Heart left ventricle (tissue), 16 donors: ENCODE measurements around the gene PTH2R. TPM values are rescaled to one million over a fixed set of nuclear protein-coding genes. Genes with fewer than 3 reads are reported as not detected.
"Not testable (repeated sequence)": the region's sequence is repeated elsewhere in the genome, so short reads cannot be mapped to it uniquely, and the experiment has no call there.

Experiments used
- ATAC-seq, 4 donors: fragments of 200-7000 bp; cut with Tn5 transposase; one replicate each; pipeline ENCODE4 v1.9.1; 2020 to 2022; ENCODE audit warnings: moderate library complexity in 4 of 4, mild to moderate bottlenecking in 3 of 4, moderate number of reproducible peaks in 1 of 4
- DNase-seq, 5 donors: peaks; one replicate each; pipeline ENCODE4 v3.0.0-alpha.2; 2020
- H3K27ac ChIP-seq, 12 donors: fragments of 200-600 bp; sonication (generic) in 4 of 12; one replicate each; pipeline versions ENCODE4 v1.5.0 to v1.8.0; 2016 to 2022; ENCODE audit warnings: mild to moderate bottlenecking in 2 of 12
- H3K27me3 ChIP-seq, 9 donors: fragments of 200-600 bp; sonication (generic) in 2 of 9; one replicate each; pipeline versions ENCODE4 v1.5.1 to v1.8.0; 2016 to 2022; ENCODE audit warnings: mild to moderate bottlenecking in 3 of 9
- H3K36me3 ChIP-seq, 9 donors: fragments of 200-600 bp; sonication (generic) in 2 of 9; one replicate each; pipeline versions ENCODE4 v1.5.0 to v1.8.0; 2018 to 2022; ENCODE audit warnings: mild to moderate bottlenecking in 2 of 9
- H3K4me1 ChIP-seq, 12 donors: fragments of 200-600 bp; sonication (generic) in 4 of 12; one replicate each; pipeline versions ENCODE4 v1.5.0 to v1.8.0; 2016 to 2022; ENCODE audit warnings: mild to moderate bottlenecking in 3 of 12
- H3K4me3 ChIP-seq, 12 donors: fragments of 200-600 bp; sonication (generic) in 4 of 12; one replicate each; pipeline versions ENCODE4 v1.5.0 to v1.8.0; 2017 to 2022; ENCODE audit warnings: mild to moderate bottlenecking in 9 of 12, moderate library complexity in 4 of 12
- H3K9me3 ChIP-seq, 12 donors: fragments of 200-600 bp; sonication (generic) in 4 of 12; one replicate each; pipeline versions ENCODE4 v1.5.0 to v1.8.0; 2016 to 2022; ENCODE audit warnings: mild to moderate bottlenecking in 1 of 12
- POLR2A ChIP-seq, 2 donors: fragments of 450-650 bp; IDR thresholded peaks; one replicate each; pipeline ENCODE4 v1.6.1; 2017; ENCODE audit warnings: antibody characterized with exemption in 2 of 2, mild to moderate bottlenecking in 2 of 2, moderate library complexity in 2 of 2
- WGBS, 4 donors: extraction: QIAGEN DNeasy Blood & Tissue Kit in 2 of 4; methylation state at CpG; one replicate each; pipeline versions ENCODE4 v1.1.5 to v1.1.7; 2013 to 2018; 5-methylcytosine and 5-hydroxymethylcytosine counted together
- intact Hi-C, 10 donors: fragments of 100-400 bp; cut with DNase I; formaldehyde crosslinking; loops; one replicate each; pipeline versions ENCODE4 v1.11.1 to v1.14.2; 2022
- polyA plus RNA-seq, 2 donors: library from polyadenylated mRNA; stranded (reverse); fragments of 200-250 nt; gene quantifications; one replicate each; pipeline ENCODE4 v1.2.3, GENCODE V29; 2013
- total RNA-seq, 9 donors: library from RNA; depleted of rRNA in 2 of 9; stranded (reverse); fragments of >200 nt in 2 of 9; fragmentation: NEBNext Ultra II Directional in 3 of 9; extraction: Animal tissue kit (Norgen Biotek cat#: 25700) in 3 of 9; gene quantifications; one replicate each; pipeline versions ENCODE4 v1.1.0 to v1.2.4, GENCODE V29; 2016 to 2023
- TF ChIP-seq, protein P1 (sequence below), 12 donors: fragments of 200-600 bp; sonication (generic) in 4 of 12; IDR thresholded peaks; one replicate each; pipeline versions ENCODE4 v1.5.0 to v1.8.0; 2018 to 2022; ENCODE audit warnings: antibody characterized with exemption in 12 of 12, mild to moderate bottlenecking in 5 of 12
- donor health status: ischemic (EF 13 %, LVEDD 7.1; RV severe dilation, severe dysfunction).
- donor health status: healthy with polysubstance abuse.
- donor health status: DM: no; HTN: yes; CAD: no.
- donor health status: DM: no; HTN: no; CAD: no.
- donor health status: ischemic (EF 25% LVEDD 6.9; RV normal size, moderate dysfunction).
- donor health status: ischemic (EF 25% LVEDD 5.7; RV mildly dilated, moderate dysfunction).
- donor health status: healthy.
- donor health status: DM: yes; HTN: yes; CAD: no.
- donor health status: ischemic (EF 35%, LVEDD 5.7; RV mildly dilated, moderate dysfunction).
- donor health status: nonischemic (EF 11% LVEDD 7.7; RV severe dilation, severe dysfunction).
- donor health status: DM: yes; HTN: yes; CAD: no.
- donor health status: PGD.
- donor health status: ischemic (EF 29% LVEDD 5.4; RV normal size, mild dysfunction).
- donor health status: nonischemic (EF 23%, LVEDD 6.1; RV moderate dilation, normal function).

The PTH2R gene
- total and polyA plus RNA-seq, 11 donors: 0.11 to 0.34 TPM; not detected in 9

GRCh38 chr2:208477741-208478140, 71.1 kb downstream of the PTH2R start:
- TF ChIP-seq, protein P1, sequence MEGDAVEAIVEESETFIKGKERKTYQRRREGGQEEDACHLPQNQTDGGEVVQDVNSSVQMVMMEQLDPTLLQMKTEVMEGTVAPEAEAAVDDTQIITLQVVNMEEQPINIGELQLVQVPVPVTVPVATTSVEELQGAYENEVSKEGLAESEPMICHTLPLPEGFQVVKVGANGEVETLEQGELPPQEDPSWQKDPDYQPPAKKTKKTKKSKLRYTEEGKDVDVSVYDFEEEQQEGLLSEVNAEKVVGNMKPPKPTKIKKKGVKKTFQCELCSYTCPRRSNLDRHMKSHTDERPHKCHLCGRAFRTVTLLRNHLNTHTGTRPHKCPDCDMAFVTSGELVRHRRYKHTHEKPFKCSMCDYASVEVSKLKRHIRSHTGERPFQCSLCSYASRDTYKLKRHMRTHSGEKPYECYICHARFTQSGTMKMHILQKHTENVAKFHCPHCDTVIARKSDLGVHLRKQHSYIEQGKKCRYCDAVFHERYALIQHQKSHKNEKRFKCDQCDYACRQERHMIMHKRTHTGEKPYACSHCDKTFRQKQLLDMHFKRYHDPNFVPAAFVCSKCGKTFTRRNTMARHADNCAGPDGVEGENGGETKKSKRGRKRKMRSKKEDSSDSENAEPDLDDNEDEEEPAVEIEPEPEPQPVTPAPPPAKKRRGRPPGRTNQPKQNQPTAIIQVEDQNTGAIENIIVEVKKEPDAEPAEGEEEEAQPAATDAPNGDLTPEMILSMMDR (IDR thresholded peaks at IDR 0.05): no peak
- no peak for TF ChIP-seq POLR2A (IDR thresholded peaks at IDR 0.05)
- H3K9me3 ChIP-seq: peaks cover 0 to 11% (median 0%) of the 10 kb centered on the region in 12 donors

DNA sequence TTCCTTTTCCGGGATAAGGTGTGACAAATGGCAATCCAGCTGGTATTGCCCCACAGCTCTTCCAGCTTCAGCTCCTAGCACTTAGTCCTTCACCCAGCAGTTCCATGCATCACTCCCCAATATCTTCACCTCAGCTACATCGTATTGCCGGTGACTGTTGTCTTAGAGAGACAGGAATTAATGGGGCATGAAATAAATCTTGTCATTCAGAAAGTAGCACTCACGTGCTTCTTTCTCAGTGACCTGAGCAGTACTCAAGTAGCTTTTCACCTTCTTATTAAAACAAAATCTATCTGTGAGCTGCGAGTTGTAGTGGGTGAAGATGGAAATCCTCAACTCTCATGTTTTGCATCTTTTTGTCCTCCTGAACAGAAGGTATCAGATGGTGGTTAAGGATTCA, 72.8 kb downstream of the PTH2R start:
- 84 to 88% (median 84%) methylated on average over 5 of the region's 5 CpGs for WGBS, 4 donors
- intact Hi-C loops: no loop called here
- TF ChIP-seq, protein P1 (IDR thresholded peaks at IDR 0.05): no peak
- TF ChIP-seq POLR2A (IDR thresholded peaks at IDR 0.05): no peak
- Histone ChIP-seq H3K4me1 (peaks cover 0 to 6% (median 0%) of the 10 kb centered on the region in 12 donors), H3K27me3 (no peaks in the 10 kb centered on the region), H3K27ac (no peak overlapping the region), H3K4me3 (no peak overlapping the region), H3K9me3 (peaks cover 0 to 11% (median 0%) of the 10 kb centered on the region in 12 donors), H3K36me3 (no peaks in the 10 kb centered on the region)
- ATAC-seq (no peak), DNase-seq (no peak)

More at GRCh38 chr2:208477741-208478140, 71.1 kb downstream of the PTH2R start:
- no peak for ATAC-seq
- no peak overlapping the region for H3K4me3 ChIP-seq
- H3K4me1 ChIP-seq: peaks cover 0 to 1% (median 0%) of the 10 kb centered on the region in 12 donors
- H3K27ac ChIP-seq: no peak overlapping the region
- no peaks in the 10 kb centered on the region for H3K36me3 ChIP-seq
- H3K27me3 ChIP-seq: no peaks in the 10 kb centered on the region
- intact Hi-C loops: no loop called here
- no peak for DNase-seq

DNA sequence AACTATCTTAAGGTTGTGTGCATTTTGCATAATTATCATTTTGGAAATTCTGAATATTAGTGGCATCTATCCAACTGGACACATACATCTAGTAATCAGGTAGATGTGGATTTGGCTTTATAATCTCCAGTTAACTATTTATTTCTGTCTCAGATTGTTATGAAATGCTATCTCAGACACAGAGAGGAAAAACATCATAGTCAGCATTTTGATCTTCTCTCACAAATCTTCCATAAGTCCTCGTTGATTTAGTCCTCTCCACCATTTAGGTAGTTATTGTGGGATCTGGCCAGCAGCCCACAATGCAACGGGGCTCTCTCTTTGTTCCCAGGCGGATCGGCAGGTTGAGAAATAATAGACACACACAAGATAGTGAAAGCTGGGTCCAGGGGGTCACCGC, 75.4 kb downstream of the PTH2R start:
- H3K27ac ChIP-seq, ATAC-seq, H3K4me1 ChIP-seq, DNase-seq, H3K27me3 ChIP-seq, H3K4me3 ChIP-seq, H3K36me3 ChIP-seq, intact Hi-C loops: not testable (repeated sequence)
- peaks cover 0 to 11% (median 0%) of the 10 kb centered on the region in 12 donors for H3K9me3 ChIP-seq
- 81 to 86% (median 82%) methylated on average over 5 of the region's 5 CpGs for WGBS, 4 donors

- H3K4me1 ChIP-seq, H3K27me3 ChIP-seq, H3K36me3 ChIP-seq, H3K4me3 ChIP-seq, H3K27ac ChIP-seq, intact Hi-C loops, DNase-seq, ATAC-seq: not testable (repeated sequence)
- WGBS, 4 donors: 69 to 77% (median 75%) methylated on average over 8 of the region's 8 CpGs
- H3K9me3 ChIP-seq: peaks cover 0 to 14% (median 2%) of the 10 kb centered on the region in 12 donors
These were observed 75.9 kb downstream of the PTH2R start for GRCh38 chr2:208482453-208483015.

GRCh38 chr2:208485390-208485789, 78.8 kb downstream of the PTH2R start:
- no peaks in the 10 kb centered on the region for H3K36me3 ChIP-seq
- H3K4me3 ChIP-seq: no peak overlapping the region
- H3K27me3 ChIP-seq: no peaks in the 10 kb centered on the region
- no peak overlapping the region for H3K27ac ChIP-seq
- DNase-seq (no peak), ATAC-seq (no peak)
- peaks cover 0 to 19% (median 3%) of the 10 kb centered on the region in 12 donors for H3K9me3 ChIP-seq
- peaks cover 0 to 6% (median 0%) of the 10 kb centered on the region in 12 donors for H3K4me1 ChIP-seq
- TF ChIP-seq, protein P1 (IDR thresholded peaks at IDR 0.05): no peak
- TF ChIP-seq POLR2A (IDR thresholded peaks at IDR 0.05): no peak
- intact Hi-C loops: no loop called here
- 78 to 95% (median 88%) methylated on average over 3 of the region's 3 CpGs for WGBS, 4 donors
